ENCODE data around the gene ZFAND3.
"Not testable (repeated sequence)": the region's sequence is repeated elsewhere in the genome, so short reads cannot be mapped to it uniquely, and the experiment has no call there.

ZFAND3 gene

GRCh38 chr6:37940074-37940847, 120.7 kb downstream of the ZFAND3 start:
- H3K27ac ChIP-seq: no peak overlapping the region
- TF ChIP-seq CTCF (IDR thresholded peaks at IDR 0.05): no peak
- TF ChIP-seq ZFX (IDR thresholded peaks at IDR 0.05; ENCODE audit: borderline replicate concordance): no peak

GRCh38 chr6:37941871-37942270, 122.3 kb downstream of the ZFAND3 start:
- no peak for TF ChIP-seq ZFX (IDR thresholded peaks at IDR 0.05; ENCODE audit: borderline replicate concordance)
- no peak for TF ChIP-seq CTCF (IDR thresholded peaks at IDR 0.05)
- no peak overlapping the region for H3K27ac ChIP-seq

- no peak for TF ChIP-seq ZFX (IDR thresholded peaks at IDR 0.05; ENCODE audit: borderline replicate concordance)
- TF ChIP-seq CTCF (IDR thresholded peaks at IDR 0.05): no peak
- H3K27ac ChIP-seq: no peak overlapping the region
Observed at GRCh38 chr6:37942606-37943376, 123.3 kb downstream of the ZFAND3 start.

- H3K27ac ChIP-seq: no peak overlapping the region
- TF ChIP-seq ZFX (IDR thresholded peaks at IDR 0.05; ENCODE audit: borderline replicate concordance): no peak
- TF ChIP-seq CTCF (IDR thresholded peaks at IDR 0.05): no peak
Observed at GRCh38 chr6:37943436-37944058, 124.0 kb downstream of the ZFAND3 start.

GRCh38 chr6:37946057-37946456, 126.5 kb downstream of the ZFAND3 start:
- TF ChIP-seq CTCF (IDR thresholded peaks at IDR 0.05) (no peak), ZFX (IDR thresholded peaks at IDR 0.05; ENCODE audit: borderline replicate concordance) (no peak)
- no peak overlapping the region for H3K27ac ChIP-seq

- TF ChIP-seq CTCF (IDR thresholded peaks at IDR 0.05) (no peak), ZFX (IDR thresholded peaks at IDR 0.05; ENCODE audit: borderline replicate concordance) (no peak)
Observed at GRCh38 chr6:37947468-37947867, 127.9 kb downstream of the ZFAND3 start.

GRCh38 chr6:37948584-37948983, 129.1 kb downstream of the ZFAND3 start:
- H3K27ac ChIP-seq: not testable (repeated sequence)

More at GRCh38 chr6:37947468-37947867, 127.9 kb downstream of the ZFAND3 start:
- no peak overlapping the region for H3K27ac ChIP-seq
